ENCODE measurements around the gene ADCY10. TPM values are rescaled to one million over a fixed set of nuclear protein-coding genes. Genes with fewer than 3 reads are reported as not detected.

The ADCY10 gene
- total RNA-seq, 1 donor from 2014 or later, result 0.94 TPM

GRCh38 chr1:167762061-167762746 is 151.7 kb downstream of the ADCY10 start:
- no peak overlapping the region for H3K27ac Mint-ChIP-seq (ENCODE audit: unreplicated experiment)
- H3K4me1 Mint-ChIP-seq (ENCODE audit: unreplicated experiment), result peaks cover 43% of the 10 kb centered on the region
- H3K4me3 Mint-ChIP-seq (ENCODE audit: unreplicated experiment), result no peak overlapping the region
- no peaks in the 10 kb centered on the region for H3K27me3 Mint-ChIP-seq (ENCODE audit: unreplicated experiment)
- peaks cover 5% of the 10 kb centered on the region for H3K36me3 Mint-ChIP-seq (ENCODE audit: unreplicated experiment)
- TF ChIP-seq CTCF (IDR thresholded peaks at IDR 0.05), result no peak
- no peak for DNase-seq (ENCODE audit: extremely low spot score, unreplicated experiment)
- H3K9me3 Mint-ChIP-seq (ENCODE audit: unreplicated experiment), result no peaks in the 10 kb centered on the region

GRCh38 chr1:167761400-167761799 is 152.5 kb downstream of the ADCY10 start:
- no peak for DNase-seq (ENCODE audit: extremely low spot score, unreplicated experiment)
- Mint-ChIP-seq H3K4me3 (ENCODE audit: unreplicated experiment) (no peak overlapping the region), H3K4me1 (ENCODE audit: unreplicated experiment) (peaks cover 49% of the 10 kb centered on the region), H3K36me3 (ENCODE audit: unreplicated experiment) (no peaks in the 10 kb centered on the region), H3K9me3 (ENCODE audit: unreplicated experiment) (no peaks in the 10 kb centered on the region), H3K27ac (ENCODE audit: unreplicated experiment) (no peak overlapping the region), H3K27me3 (ENCODE audit: unreplicated experiment) (no peaks in the 10 kb centered on the region)
- no peak for TF ChIP-seq CTCF (IDR thresholded peaks at IDR 0.05)

Other genes with a start within 250 kb of the ADCY10 start
- gene MPZL1, start 192.2 kb downstream of the ADCY10 start, total RNA-seq, result 147 and 155 TPM in 2 replicates
- 56.8 and 60.9 TPM in 2 replicates for gene DCAF6, start 22.5 kb upstream of the ADCY10 start, total RNA-seq
- gene MPC2, start 22.9 kb upstream of the ADCY10 start, total RNA-seq, result 48.2 and 50.8 TPM in 2 replicates
- 36.8 and 38.5 TPM in 2 replicates for gene GPR161, start 222.8 kb upstream of the ADCY10 start, total RNA-seq

Measured in osteocyte (in vitro differentiated cells).